ENCODE measurements around the gene DNAH12.
A peak's percentile ranks its signal among the peaks of the same experiment; 100 is the strongest.
"Not testable (repeated sequence)": the region's sequence is repeated elsewhere in the genome, so short reads cannot be mapped to it uniquely, and the experiment has no call there.

The DNAH12 gene

GRCh38 chr3:57409471-57409870 lies 134.7 kb downstream of the DNAH12 start:
- no peak for DNase-seq

- no peak for DNase-seq
Observed at GRCh38 chr3:57402675-57403074, 141.5 kb downstream of the DNAH12 start.

GRCh38 chr3:57397175-57398026 lies 146.7 kb downstream of the DNAH12 start:
- DNase-seq, result peak; percentile 53

- DNase-seq, result no peak
Observed at GRCh38 chr3:57393977-57394376, 150.2 kb downstream of the DNAH12 start.

GRCh38 chr3:57391767-57392166 lies 152.4 kb downstream of the DNAH12 start:
- no peak for DNase-seq

GRCh38 chr3:57389271-57389670 lies 154.9 kb downstream of the DNAH12 start:
- DNase-seq, result no peak

GRCh38 chr3:57386307-57386706 lies 157.8 kb downstream of the DNAH12 start:
- no peak for DNase-seq

- no peak for DNase-seq
Observed at GRCh38 chr3:57385498-57385897, 158.6 kb downstream of the DNAH12 start.

- DNase-seq, result no peak
Observed at GRCh38 chr3:57383838-57384237, 160.3 kb downstream of the DNAH12 start.

GRCh38 chr3:57383406-57383805 lies 160.7 kb downstream of the DNAH12 start:
- DNase-seq, result no peak

- DNase-seq, result no peak
Observed at GRCh38 chr3:57382933-57383332, 161.2 kb downstream of the DNAH12 start.

- no peak for DNase-seq
Observed at GRCh38 chr3:57370341-57370740, 173.8 kb downstream of the DNAH12 start.

- not testable (repeated sequence) for DNase-seq
Observed at GRCh38 chr3:57365089-57365488, 179.1 kb downstream of the DNAH12 start.

GRCh38 chr3:57356275-57356674 lies 187.9 kb downstream of the DNAH12 start:
- not testable (repeated sequence) for DNase-seq

GRCh38 chr3:57354768-57355167 lies 189.4 kb downstream of the DNAH12 start:
- no peak for DNase-seq

- no peak for DNase-seq
Observed at GRCh38 chr3:57350271-57350670, 193.9 kb downstream of the DNAH12 start.

- not testable (repeated sequence) for DNase-seq
Observed at GRCh38 chr3:57339071-57339642, 205.0 kb downstream of the DNAH12 start.

GRCh38 chr3:57338272-57339070 lies 205.7 kb downstream of the DNAH12 start:
- not testable (repeated sequence) for DNase-seq

- DNase-seq, result no peak
Observed at GRCh38 chr3:57335283-57335938, 208.7 kb downstream of the DNAH12 start.

- DNase-seq, result no peak
Observed at GRCh38 chr3:57331078-57331610, 213.0 kb downstream of the DNAH12 start.

- not testable (repeated sequence) for DNase-seq
Observed at GRCh38 chr3:57326498-57326897, 217.6 kb downstream of the DNAH12 start.

GRCh38 chr3:57314204-57314603 lies 229.9 kb downstream of the DNAH12 start:
- no peak for DNase-seq

Measured in CD4-positive, alpha-beta T cell treated with Interferon gamma for 1 hour (primary cell).